HepG2 (cell line): ENCODE measurements around the gene CATSPERD. TPM values are rescaled to one million over a fixed set of nuclear protein-coding genes. Genes with fewer than 3 reads are reported as not detected.

Experiments used
- ADNP ChIP-seq: sonication (generic); formaldehyde crosslinking; IDR thresholded peaks from 2 replicates; pipeline ENCODE4 v1.4.0; 2020; ENCODE audit warnings: missing genetic modification reagents
- ATF3 ChIP-seq: sonication (generic); formaldehyde crosslinking; IDR thresholded peaks from 2 replicates; pipeline ENCODE4 v1.4.0; 2020; ENCODE audit warnings: missing genetic modification reagents
- CAMTA2 ChIP-seq: sonication (generic); formaldehyde crosslinking; IDR thresholded peaks from 2 replicates; pipeline ENCODE4 v1.4.0; 2020; ENCODE audit warnings: mild to moderate bottlenecking, missing genetic modification reagents, borderline replicate concordance
- HHEX ChIP-seq: IDR thresholded peaks from 2 replicates; pipeline ENCODE4 v1.6.1; 2016; ENCODE audit warnings: control low read depth
- HMGXB3 ChIP-seq: sonication (generic); formaldehyde crosslinking; IDR thresholded peaks from 2 replicates; pipeline ENCODE4 v1.4.0; 2020; ENCODE audit warnings: missing genetic modification reagents, borderline replicate concordance
- ISX ChIP-seq: sonication (generic); formaldehyde crosslinking; conservative IDR thresholded peaks from 2 replicates; pipeline ENCODE4 v1.5.0; 2020; ENCODE audit warnings: missing genetic modification reagents
- MXI1 ChIP-seq: IDR thresholded peaks from 3 replicates; pipeline ENCODE4 v1.6.1; 2012; ENCODE audit warnings: low read depth, low read length, inconsistent platforms, borderline replicate concordance
- NFIB ChIP-seq: sonication (generic); formaldehyde crosslinking; IDR thresholded peaks from 2 replicates; pipeline ENCODE4 v1.9.0; 2021; ENCODE audit warnings: missing genetic modification reagents, mild to moderate bottlenecking, borderline replicate concordance
- TFDP2 ChIP-seq: sonication (generic); formaldehyde crosslinking; IDR thresholded peaks from 2 replicates; pipeline ENCODE4 v1.4.0; 2020; ENCODE audit warnings: missing genetic modification reagents
- ZNF142 ChIP-seq: sonication (generic); formaldehyde crosslinking; IDR thresholded peaks from 2 replicates; pipeline ENCODE4 v1.4.0; 2020; ENCODE audit warnings: missing genetic modification reagents
- ZNF235 ChIP-seq: sonication (generic); formaldehyde crosslinking; IDR thresholded peaks from 2 replicates; pipeline ENCODE4 v1.8.1; 2023; ENCODE audit warnings: mild to moderate bottlenecking, missing genetic modification reagents, borderline replicate concordance
- ZNF577 ChIP-seq: sonication (generic); formaldehyde crosslinking; IDR thresholded peaks from 2 replicates; pipeline ENCODE4 v1.4.0; 2020; ENCODE audit warnings: mild to moderate bottlenecking, low read depth, missing genetic modification reagents, borderline replicate concordance
- ZNF616 ChIP-seq: sonication (generic); formaldehyde crosslinking; IDR thresholded peaks from 2 replicates; pipeline ENCODE4 v1.5.0; 2020; ENCODE audit warnings: low read depth, mild to moderate bottlenecking, missing genetic modification reagents
- ZNF652 ChIP-seq: IDR thresholded peaks from 2 replicates; pipeline ENCODE4 v1.6.1; 2016; ENCODE audit warnings: low read depth, borderline replicate concordance
- ZNF816 ChIP-seq: sonication (generic); formaldehyde crosslinking; IDR thresholded peaks from 2 replicates; pipeline ENCODE4 v1.8.0; 2022; ENCODE audit warnings: missing genetic modification reagents, mild to moderate bottlenecking, borderline replicate concordance
- ZNF850 ChIP-seq: sonication (generic); formaldehyde crosslinking; conservative IDR thresholded peaks from 2 replicates; pipeline ENCODE4 v1.9.0; 2021; ENCODE audit warnings: mild to moderate bottlenecking, missing genetic modification reagents
- polyA plus RNA-seq, 8 experiments: library from polyadenylated mRNA; depleted of rRNA in 3 of 8; stranded (reverse) in 7 of 8; unstranded in 1 of 8; fragments of >200 nt; fragmentation: Illumina TruSeq in 4 of 8; extraction: Trizol in 4 of 8; gene quantifications; 2 replicates each; pipeline versions ENCODE4 v1.2.1 to v1.2.3, GENCODE V29; 2011 to 2016; ENCODE audit warnings: low read depth in 4 of 8, missing spikeins in 1 of 8, mixed read lengths in 1 of 8; ENCODE audit not compliant: insufficient read depth in 1 of 8
- total RNA-seq, 5 experiments: library from RNA; depleted of rRNA; stranded (reverse); fragments of >200 nt; fragmentation: Illumina TruSeq; extraction: Trizol; gene quantifications; 2 replicates each; pipeline ENCODE4 v1.2.3, GENCODE V29; 2016; ENCODE audit warnings: low read depth in 1 of 5

CATSPERD gene
- total and polyA plus RNA-seq, 2 of the 13 experiments (the other 11 are each of a cell fraction or from before 2014, with no cell fraction given), result 0.04 TPM; not detected in 1

- TF ChIP-seq ZNF235 (CRISPR knock-in tag) (0 out of 2 replicates have a peak, but pooled peaks have one; percentile 37), CAMTA2 (0 out of 2 replicates have a peak, but pooled peaks have one; percentile 73), ZNF850 (CRISPR knock-in tag) (0 out of 2 replicates have a peak, but pooled peaks have one; percentile 50), ISX (CRISPR knock-in tag) (no peak), TFDP2 (CRISPR knock-in tag) (no peak), ZNF142 (CRISPR knock-in tag) (peak; percentile 37; the same call in 1 of the 2 replicates), NFIB (no peak), HMGXB3 (CRISPR knock-in tag) (0 out of 2 replicates have a peak, but pooled peaks have one; percentile 26), ZNF616 (no peak), ZNF577 (CRISPR knock-in tag) (no peak), MXI1 (peak; percentile 72; the same call in 2 of the 3 replicates), ZNF816 (CRISPR knock-in tag) (no peak), HHEX (CRISPR knock-in tag) (no peak), ATF3 (no peak), ZNF652 (CRISPR knock-in tag) (no peak), ADNP (CRISPR knock-in tag) (no peak)
These were observed 39.7 kb upstream of the CATSPERD start, which contains the start of the genes HSD11B1L and MICOS13 (continued) for GRCh38 chr19:5680437-5681368.
